AG04450 (cell line): ENCODE data around the gene DGKH. TPM values are rescaled to one million over a fixed set of nuclear protein-coding genes. Genes with fewer than 3 reads are reported as not detected.

ENCODE experiments used
- CTCF ChIA-PET: fragments of 300-600, 350-600 bp; formaldehyde crosslinking; extraction: SDS; loops from one replicate; lab custom pipeline; 2022; ENCODE audit warnings: antibody characterized with exemption, inconsistent platforms; lab: Charles Lee
- POLR2A ChIA-PET: fragments of 350-600 bp; formaldehyde crosslinking; extraction: SDS; loops from one replicate; lab custom pipeline; 2021; ENCODE audit warnings: antibody characterized with exemption, inconsistent platforms; lab: Yijun Ruan, JAX
- DNase-seq: peaks from one replicate; pipeline ENCODE4 v3.0.0-alpha.2; 2011; ENCODE audit warnings: low read depth, low spot score
- H3K27ac ChIP-seq: one replicate; pipeline ENCODE4 v1.5.1; 2012; ENCODE audit warnings: low read depth, low read length, control low read depth
- H3K27me3 ChIP-seq: one replicate; pipeline ENCODE4 v1.6.0; 2012; ENCODE audit warnings: low read length; ENCODE audit not compliant: control insufficient read depth, insufficient read depth
- H3K4me3 ChIP-seq: 2 replicates; pipeline ENCODE4 v1.5.1; 2011; ENCODE audit warnings: mild to moderate bottlenecking, low read depth, low read length, control low read depth
- H3K9me3 ChIP-seq: 2 replicates; pipeline ENCODE4 v1.5.1; 2012; ENCODE audit warnings: low read length; ENCODE audit not compliant: control insufficient read depth, insufficient read depth
- CTCF ChIP-seq: IDR thresholded peaks from 2 replicates; pipeline ENCODE4 v1.5.1; 2011; ENCODE audit warnings: low read depth, low read length, control low read depth, inconsistent platforms
- polyA plus RNA-seq: library from polyadenylated mRNA; depleted of rRNA; stranded (reverse); fragments of >200 nt; gene quantifications from 2 replicates; pipeline ENCODE4 v1.2.3, GENCODE V29; 2011

DGKH gene
- polyA plus RNA-seq, 1 experiment = 4.3 TPM

- no peak for DNase-seq
- TF ChIP-seq CTCF = no peak
- Histone ChIP-seq H3K27me3 (no peaks in the 10 kb centered on the region), H3K27ac (no peak overlapping the region), H3K9me3 (peaks cover under 1% of the 10 kb centered on the region), H3K4me3 (no peak overlapping the region)
- POLR2A ChIA-PET = no interaction called here
- CTCF ChIA-PET = no interaction called here
These were observed 12.4 kb upstream of the DGKH start for GRCh38 chr13:42035905-42036521.

- Histone ChIP-seq H3K27ac (no peak overlapping the region), H3K9me3 (peaks cover 3% of the 10 kb centered on the region), H3K27me3 (no peaks in the 10 kb centered on the region), H3K4me3 (no peak overlapping the region)
- no peak for TF ChIP-seq CTCF
- DNase-seq = no peak
- POLR2A ChIA-PET = no interaction called here
- CTCF ChIA-PET = interaction anchor here (1.6 kb wide), 1 partner anchor 369 kb away, joined by 5 read pairs; no protein-coding TSS in a partner anchor
These were observed 11.7 kb upstream of the DGKH start for GRCh38 chr13:42036711-42037110.

- ChIA-PET POLR2A (interaction anchor here (0.9 kb wide), 1 partner anchor 76 kb away, joined by 4 read pairs; no protein-coding TSS in a partner anchor), CTCF (no interaction called here)
- no peak for TF ChIP-seq CTCF
- Histone ChIP-seq H3K4me3 (peak overlapping the region; percentile 66), H3K9me3 (peaks cover 3% of the 10 kb centered on the region), H3K27me3 (no peaks in the 10 kb centered on the region), H3K27ac (no peak overlapping the region)
- DNase-seq = no peak
These were observed 9.6 kb upstream of the DGKH start for GRCh38 chr13:42038661-42039456.

GRCh38 chr13:42039457-42039945 lies 8.9 kb upstream of the DGKH start:
- no peak for TF ChIP-seq CTCF
- no peak for DNase-seq
- H3K27ac ChIP-seq = peak overlapping the region; percentile 83
- CTCF ChIA-PET = no interaction called here
- no peaks in the 10 kb centered on the region for H3K27me3 ChIP-seq
- H3K4me3 ChIP-seq = peak overlapping the region; percentile 66
- H3K9me3 ChIP-seq = peaks cover 3% of the 10 kb centered on the region
- POLR2A ChIA-PET = interaction anchor here (0.9 to 1.1 kb wide), 2 partner anchors 77 to 79 kb away, joined by 4 to 5 read pairs; partner anchors contain the start of gene VWA8
